Duodenal mucosa (tissue), 2 donors: Measurements from ENCODE around the gene C19orf12.

Experiments used
- H3K27ac ChIP-seq: one replicate; pipeline ENCODE4 v1.7.0; 2013; ENCODE audit warnings: low read depth, low read length
- H3K27me3 ChIP-seq, 2 donors: one replicate each; pipeline ENCODE4 v1.7.0; 2013; ENCODE audit warnings: low read length in 2 of 2, control low read depth in 1 of 2; ENCODE audit not compliant: insufficient read depth in 2 of 2, control insufficient read depth in 1 of 2
- H3K36me3 ChIP-seq, 2 donors: one replicate each; pipeline ENCODE4 v1.7.0; 2013; ENCODE audit warnings: low read length in 2 of 2, control low read depth in 1 of 2; ENCODE audit not compliant: insufficient read depth in 2 of 2, control insufficient read depth in 1 of 2
- H3K4me1 ChIP-seq, 2 donors: one replicate each; pipeline ENCODE4 v1.7.0; 2013; ENCODE audit warnings: low read length in 2 of 2, control low read depth in 1 of 2; ENCODE audit not compliant: insufficient read depth in 2 of 2, control insufficient read depth in 1 of 2
- H3K4me3 ChIP-seq, 2 donors: one replicate each; pipeline ENCODE4 v1.7.0; 2013; ENCODE audit warnings: low read length in 2 of 2, low read depth in 1 of 2
- H3K9ac ChIP-seq, 2 donors: one replicate each; pipeline ENCODE4 v1.7.0; 2013; ENCODE audit warnings: low read length in 2 of 2, low read depth in 1 of 2
- H3K9me3 ChIP-seq, 2 donors: one replicate each; pipeline ENCODE4 v1.7.0; 2013; ENCODE audit warnings: low read length in 2 of 2, control low read depth in 1 of 2; ENCODE audit not compliant: control insufficient read depth in 1 of 2

The C19orf12 gene

DNA sequence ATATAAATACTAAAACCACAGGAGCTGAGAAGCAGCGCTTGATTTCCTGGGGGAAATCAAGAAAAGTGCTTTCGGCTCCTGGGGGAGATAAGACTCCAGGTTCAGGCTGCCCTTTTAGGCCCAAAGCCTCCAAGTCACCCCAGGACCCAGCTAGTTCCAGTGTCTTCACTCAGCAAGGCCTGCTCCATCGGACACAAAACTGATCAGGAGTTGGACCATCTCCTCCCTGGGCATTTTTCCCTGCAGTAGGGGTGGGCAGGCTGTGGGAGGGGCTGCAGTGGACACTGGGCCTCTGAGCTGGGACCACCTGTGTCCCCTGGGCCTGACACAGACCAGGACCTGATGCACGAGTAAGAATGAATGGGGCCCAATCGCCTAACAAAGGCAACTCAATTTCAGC lies 15.2 kb downstream of the C19orf12 start:
- Histone ChIP-seq H3K27ac (no peak overlapping the region), H3K36me3 (peaks cover 0 to 21% of the 10 kb centered on the region in 2 donors), H3K4me3 (no peak overlapping the region), H3K9me3 (no peaks in the 10 kb centered on the region), H3K4me1 (peaks cover 0 to 4% of the 10 kb centered on the region in 2 donors), H3K9ac (no peak overlapping the region), H3K27me3 (no peaks in the 10 kb centered on the region)

- H3K4me1 ChIP-seq = no peaks in the 10 kb centered on the region
- H3K9ac ChIP-seq = no peak overlapping the region
- no peaks in the 10 kb centered on the region for H3K27me3 ChIP-seq
- no peak overlapping the region for H3K4me3 ChIP-seq
- H3K36me3 ChIP-seq = peaks cover 0 to 14% of the 10 kb centered on the region in 2 donors
- H3K27ac ChIP-seq = no peak overlapping the region
- no peaks in the 10 kb centered on the region for H3K9me3 ChIP-seq
Observed at GRCh38 chr19:29697523-29698261, 17.4 kb downstream of the C19orf12 start.

- Histone ChIP-seq H3K36me3 (peaks cover 0 to 2% of the 10 kb centered on the region in 2 donors), H3K27me3 (no peaks in the 10 kb centered on the region), H3K9ac (no peak overlapping the region), H3K9me3 (no peaks in the 10 kb centered on the region), H3K4me3 (no peak overlapping the region), H3K27ac (no peak overlapping the region), H3K4me1 (no peaks in the 10 kb centered on the region)
Observed at GRCh38 chr19:29696565-29696846, 18.6 kb downstream of the C19orf12 start.

GRCh38 chr19:29695765-29696564 lies 19.1 kb downstream of the C19orf12 start:
- Histone ChIP-seq H3K9ac (no peak overlapping the region), H3K36me3 (no peaks in the 10 kb centered on the region), H3K9me3 (no peaks in the 10 kb centered on the region), H3K27ac (no peak overlapping the region), H3K4me1 (no peaks in the 10 kb centered on the region), H3K27me3 (no peaks in the 10 kb centered on the region), H3K4me3 (no peak overlapping the region)

DNA sequence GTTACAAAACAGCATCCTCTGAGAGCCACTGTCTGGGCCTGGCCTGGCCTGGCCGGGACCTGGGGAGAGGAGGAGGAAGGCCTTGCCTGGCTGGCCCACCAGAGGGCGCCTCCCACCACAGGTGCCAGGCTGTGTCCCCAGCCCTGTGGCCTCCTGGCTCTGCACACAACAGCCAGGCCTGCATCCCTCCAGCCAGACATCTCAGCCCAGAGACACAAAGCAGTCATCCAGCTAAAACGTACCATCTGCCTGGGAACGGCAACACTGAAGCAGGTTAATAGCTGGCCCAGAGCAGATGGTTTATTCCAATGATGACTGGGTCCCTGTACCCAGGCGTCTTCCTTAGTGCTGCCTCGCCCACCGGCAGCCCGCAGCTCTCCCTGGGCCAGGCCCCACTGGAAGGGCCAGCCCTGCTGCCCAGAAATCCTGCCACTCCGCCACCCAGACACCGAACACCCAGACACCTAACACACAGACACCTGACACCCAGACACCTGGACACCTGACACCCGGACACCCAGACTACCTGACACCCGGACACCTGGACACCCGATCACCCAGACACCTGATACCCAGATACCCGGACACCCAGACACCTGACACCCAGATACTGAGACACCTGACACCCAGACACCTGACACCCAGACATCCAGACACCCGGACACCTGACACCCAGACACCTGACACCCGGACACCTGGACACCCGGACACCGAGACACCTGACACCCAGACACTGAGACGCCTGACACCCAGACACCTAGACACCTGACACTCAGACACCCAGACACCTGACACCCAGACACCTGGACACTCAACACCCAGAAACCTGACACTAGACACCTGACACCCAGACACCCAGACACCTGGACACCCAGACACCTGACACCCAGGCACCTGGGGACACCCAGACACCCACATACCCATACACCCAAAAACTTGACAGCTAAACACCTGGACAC lies 20.1 kb downstream of the C19orf12 start:
- no peak overlapping the region for H3K27ac ChIP-seq
- no peak overlapping the region for H3K9ac ChIP-seq
- H3K4me1 ChIP-seq = no peaks in the 10 kb centered on the region
- peaks cover 0 to 3% of the 10 kb centered on the region in 2 donors for H3K36me3 ChIP-seq
- H3K27me3 ChIP-seq = no peaks in the 10 kb centered on the region
- peaks cover 0 to 6% of the 10 kb centered on the region in 2 donors for H3K9me3 ChIP-seq
- H3K4me3 ChIP-seq = no peak overlapping the region

GRCh38 chr19:29694161-29694560 lies 20.9 kb downstream of the C19orf12 start:
- no peaks in the 10 kb centered on the region for H3K4me1 ChIP-seq
- H3K9ac ChIP-seq = no peak overlapping the region
- H3K27ac ChIP-seq = no peak overlapping the region

GRCh38 chr19:29690842-29691241 lies 24.2 kb downstream of the C19orf12 start:
- Histone ChIP-seq H3K27me3 (no peaks in the 10 kb centered on the region), H3K4me1 (no peaks in the 10 kb centered on the region), H3K9ac (no peak overlapping the region), H3K9me3 (peaks cover 0 to 6% of the 10 kb centered on the region in 2 donors), H3K36me3 (peaks cover 0 to 3% of the 10 kb centered on the region in 2 donors), H3K27ac (no peak overlapping the region), H3K4me3 (no peak overlapping the region)

More at GRCh38 chr19:29694161-29694560, 20.9 kb downstream of the C19orf12 start:
- peaks cover 0 to 3% of the 10 kb centered on the region in 2 donors for H3K36me3 ChIP-seq
- H3K27me3 ChIP-seq = no peaks in the 10 kb centered on the region
- H3K4me3 ChIP-seq = no peak overlapping the region
- peaks cover 0 to 6% of the 10 kb centered on the region in 2 donors for H3K9me3 ChIP-seq

GRCh38 chr19:29687897-29688728 lies 26.9 kb downstream of the C19orf12 start:
- no peak overlapping the region for H3K27ac ChIP-seq
- H3K36me3 ChIP-seq = peaks cover 0 to 3% of the 10 kb centered on the region in 2 donors
- H3K9ac ChIP-seq = no peak overlapping the region
- no peak overlapping the region for H3K4me3 ChIP-seq
- H3K9me3 ChIP-seq = peaks cover 0 to 6% of the 10 kb centered on the region in 2 donors
- H3K27me3 ChIP-seq = no peaks in the 10 kb centered on the region
- no peaks in the 10 kb centered on the region for H3K4me1 ChIP-seq

- no peak overlapping the region for H3K27ac ChIP-seq
- peaks cover 0 to 6% of the 10 kb centered on the region in 2 donors for H3K9me3 ChIP-seq
- H3K4me1 ChIP-seq = no peaks in the 10 kb centered on the region
- peaks cover 0 to 3% of the 10 kb centered on the region in 2 donors for H3K36me3 ChIP-seq
- H3K4me3 ChIP-seq = no peak overlapping the region
- H3K27me3 ChIP-seq = no peaks in the 10 kb centered on the region
- no peak overlapping the region for H3K9ac ChIP-seq
Observed at GRCh38 chr19:29687244-29687896, 27.7 kb downstream of the C19orf12 start.
